Peyer's patch (tissue), 4 donors: ENCODE results near the gene LARP4B.

ENCODE experiments used
- POLR2A ChIP-seq, 2 donors: fragments of 450-650 bp; IDR thresholded peaks; one replicate each; pipeline ENCODE4 v1.5.1; 2017; ENCODE audit warnings: antibody characterized with exemption in 2 of 2, mild to moderate bottlenecking in 2 of 2, moderate library complexity in 2 of 2
- TF ChIP-seq, protein P1 (sequence below), 6 experiments: fragments of 450-650 bp in 4 of 6; fragments of 200-600 bp in 2 of 6; sonication (generic) in 1 of 6; IDR thresholded peaks; one replicate each; pipeline ENCODE4 v1.5.1; 2017 to 2019; ENCODE audit warnings: antibody characterized with exemption in 6 of 6, mild to moderate bottlenecking in 3 of 6, moderate library complexity in 1 of 6

DNA sequence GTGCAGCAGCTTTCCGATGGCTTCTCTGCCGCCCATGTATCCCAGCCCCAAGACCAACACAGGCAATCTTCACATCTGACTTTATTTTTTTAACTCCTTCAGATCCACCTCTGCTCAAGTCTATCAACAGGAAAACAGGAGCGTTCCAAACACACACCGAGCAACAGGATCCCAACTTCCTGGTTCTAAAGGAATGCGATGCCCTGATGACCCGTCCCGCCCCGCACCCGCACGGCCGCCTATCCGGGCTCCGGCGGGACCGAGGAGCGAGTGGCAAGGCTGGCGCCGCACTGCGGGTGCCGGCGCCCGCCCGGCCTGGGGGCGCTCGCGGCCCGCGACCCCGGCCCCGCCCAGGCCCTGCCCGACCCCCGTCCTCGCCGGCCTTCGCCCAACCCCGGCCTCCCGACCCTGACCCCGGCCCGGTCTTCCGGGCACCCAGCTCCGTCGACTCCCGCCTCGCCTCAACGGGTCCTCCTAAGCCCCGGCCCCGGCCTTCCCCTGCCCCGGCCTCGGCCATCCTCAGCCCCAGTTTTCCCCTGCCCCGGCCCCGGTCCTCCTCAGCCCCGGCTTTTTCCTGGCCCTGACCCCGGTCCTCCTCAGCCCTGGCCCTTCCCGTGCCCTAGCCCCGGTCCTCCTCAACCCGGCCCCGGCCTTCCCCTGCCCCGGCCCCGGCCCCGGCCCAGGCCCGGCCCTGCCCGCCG lies 730 bp downstream of the LARP4B start:
- TF ChIP-seq, protein P1, sequence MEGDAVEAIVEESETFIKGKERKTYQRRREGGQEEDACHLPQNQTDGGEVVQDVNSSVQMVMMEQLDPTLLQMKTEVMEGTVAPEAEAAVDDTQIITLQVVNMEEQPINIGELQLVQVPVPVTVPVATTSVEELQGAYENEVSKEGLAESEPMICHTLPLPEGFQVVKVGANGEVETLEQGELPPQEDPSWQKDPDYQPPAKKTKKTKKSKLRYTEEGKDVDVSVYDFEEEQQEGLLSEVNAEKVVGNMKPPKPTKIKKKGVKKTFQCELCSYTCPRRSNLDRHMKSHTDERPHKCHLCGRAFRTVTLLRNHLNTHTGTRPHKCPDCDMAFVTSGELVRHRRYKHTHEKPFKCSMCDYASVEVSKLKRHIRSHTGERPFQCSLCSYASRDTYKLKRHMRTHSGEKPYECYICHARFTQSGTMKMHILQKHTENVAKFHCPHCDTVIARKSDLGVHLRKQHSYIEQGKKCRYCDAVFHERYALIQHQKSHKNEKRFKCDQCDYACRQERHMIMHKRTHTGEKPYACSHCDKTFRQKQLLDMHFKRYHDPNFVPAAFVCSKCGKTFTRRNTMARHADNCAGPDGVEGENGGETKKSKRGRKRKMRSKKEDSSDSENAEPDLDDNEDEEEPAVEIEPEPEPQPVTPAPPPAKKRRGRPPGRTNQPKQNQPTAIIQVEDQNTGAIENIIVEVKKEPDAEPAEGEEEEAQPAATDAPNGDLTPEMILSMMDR (IDR thresholded peaks at IDR 0.05), result no peak
- TF ChIP-seq POLR2A (IDR thresholded peaks at IDR 0.05), result peak; percentile 30 to 62
